PFSK-1 (cell line): ENCODE results near the gene SPATA17.

Experiments used
- POLR2AphosphoS5 ChIP-seq: IDR thresholded peaks from 2 replicates; pipeline ENCODE4 v1.6.1; 2012; ENCODE audit warnings: low read depth, mild to moderate bottlenecking, control low read depth, low read length, moderate library complexity
- REST ChIP-seq, 2 experiments: IDR thresholded peaks; 2 replicates each; pipeline versions ENCODE4 v1.6.1 to v1.8.0; 2011 to 2012; ENCODE audit warnings: low read depth in 2 of 2, low read length in 2 of 2, control low read depth in 1 of 2, inconsistent platforms in 1 of 2, mild to moderate bottlenecking in 1 of 2, moderate library complexity in 1 of 2; ENCODE audit not compliant: insufficient read depth in 1 of 2
- SIN3A ChIP-seq: IDR thresholded peaks from 2 replicates; pipeline ENCODE4 v1.6.1; 2012; ENCODE audit warnings: mild to moderate bottlenecking, low read length, moderate library complexity, borderline replicate concordance; ENCODE audit not compliant: insufficient read depth
- TAF1 ChIP-seq: IDR thresholded peaks from 2 replicates; pipeline ENCODE4 v1.6.1; 2012; ENCODE audit warnings: low read length, control low read depth, borderline replicate concordance; ENCODE audit not compliant: insufficient read depth

GRCh38 chr1:217660353-217661062, 29.4 kb downstream of the SPATA17 start:
- TF ChIP-seq POLR2AphosphoS5 (no peak), SIN3A (no peak), REST (IDR thresholded peaks at IDR 0.05; ENCODE audit: insufficient read depth in 1 of 2, low read depth in 2 of 2, low read length in 2 of 2) (no peak), TAF1 (no peak)
